Large intestine (tissue), 3 donors: ENCODE data around the gene CLEC20A. TPM values are rescaled to one million over a fixed set of nuclear protein-coding genes. Genes with fewer than 3 reads are reported as not detected.
A peak's percentile ranks its signal among the peaks of the same experiment; 100 is the strongest.

ENCODE experiments used
- DNase-seq, 2 donors: peaks; one replicate each; pipeline versions ENCODE4 v3.0.0 to v3.0.0-alpha.2; 2013
- H3K27ac ChIP-seq: one replicate; pipeline ENCODE4 v1.5.1; 2013; ENCODE audit warnings: low read length
- H3K27me3 ChIP-seq: 2 replicates; pipeline ENCODE4 v1.6.1; 2013; ENCODE audit warnings: low read length; ENCODE audit not compliant: control insufficient read depth, insufficient read depth
- H3K36me3 ChIP-seq: 2 replicates; pipeline ENCODE4 v1.6.1; 2013; ENCODE audit warnings: low read length; ENCODE audit not compliant: control insufficient read depth, insufficient read depth
- H3K4me1 ChIP-seq: one replicate; pipeline ENCODE4 v1.6.1; 2013; ENCODE audit warnings: low read length; ENCODE audit not compliant: control insufficient read depth, insufficient read depth
- H3K4me3 ChIP-seq: one replicate; pipeline ENCODE4 v1.5.1; 2013; ENCODE audit warnings: low read length
- H3K9me3 ChIP-seq: one replicate; pipeline ENCODE4 v1.6.1; 2013; ENCODE audit warnings: mild to moderate bottlenecking, low read depth, low read length, moderate library complexity; ENCODE audit not compliant: control insufficient read depth
- WGBS: methylation state at CpG from one replicate; pipeline ENCODE4 v1.1.5; 2013; ENCODE audit warnings: low lambda C conversion rate; ENCODE audit not compliant: insufficient coverage; 5-methylcytosine and 5-hydroxymethylcytosine counted together
- polyA plus RNA-seq: library from polyadenylated mRNA; unstranded; fragments of 120-200 nt; gene quantifications from one replicate; pipeline ENCODE4 v1.2.1, GENCODE V29; 2013

Gene CLEC20A
- polyA plus RNA-seq, 1 donor, result 0.09 TPM

- Histone ChIP-seq H3K27ac (peak overlapping the region; percentile 87), H3K4me1 (peaks cover 37% of the 10 kb centered on the region), H3K4me3 (no peak overlapping the region), H3K36me3 (no peaks in the 10 kb centered on the region), H3K9me3 (no peaks in the 10 kb centered on the region), H3K27me3 (no peaks in the 10 kb centered on the region)
- DNase-seq, result peak in 1 of 2 donors; percentile 51
- no CpG with 5 or more reads among the region's 9 CpGs for WGBS
These were observed 41.6 kb upstream of the CLEC20A start for GRCh38 chr1:178538192-178538916.

DNA sequence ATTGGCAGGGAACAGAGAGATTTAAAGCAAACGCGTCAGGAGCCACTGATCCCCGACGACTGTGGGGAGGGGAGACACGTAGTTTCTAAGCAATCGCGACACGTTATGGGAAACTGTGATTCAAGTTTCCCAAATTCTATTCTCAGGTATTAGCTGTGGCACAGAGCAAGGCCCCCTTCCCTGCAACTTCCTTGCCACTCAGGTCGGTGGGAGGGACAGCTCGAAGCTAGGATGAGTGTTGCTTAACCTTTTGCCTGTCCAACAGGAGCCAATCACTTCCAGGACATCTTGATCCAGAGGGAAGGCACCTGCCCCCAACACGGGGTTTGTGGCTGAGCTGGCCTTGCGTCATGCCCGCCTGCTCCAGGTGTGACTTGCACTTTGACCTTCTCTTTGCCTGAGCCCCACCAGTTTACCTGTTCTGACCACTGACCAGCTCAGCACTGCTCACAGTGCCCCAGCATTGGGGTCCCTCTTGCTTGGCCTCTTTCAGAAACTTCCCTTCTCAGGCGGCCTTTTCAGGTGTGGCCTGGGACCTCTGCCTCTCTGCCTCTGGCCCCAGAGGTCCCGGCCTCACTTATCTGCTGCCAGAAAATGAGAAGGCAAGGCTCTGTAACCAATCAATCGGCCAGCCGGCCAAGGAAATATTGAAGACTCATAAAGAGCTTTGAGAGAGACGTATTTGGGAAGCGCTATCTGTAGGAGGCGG is 40.8 kb upstream of the CLEC20A start:
- 63% methylated on average over 4 of the region's 20 CpGs for WGBS
- H3K9me3 ChIP-seq, result no peaks in the 10 kb centered on the region
- peak; percentile 77 to 82 for DNase-seq

DNA sequence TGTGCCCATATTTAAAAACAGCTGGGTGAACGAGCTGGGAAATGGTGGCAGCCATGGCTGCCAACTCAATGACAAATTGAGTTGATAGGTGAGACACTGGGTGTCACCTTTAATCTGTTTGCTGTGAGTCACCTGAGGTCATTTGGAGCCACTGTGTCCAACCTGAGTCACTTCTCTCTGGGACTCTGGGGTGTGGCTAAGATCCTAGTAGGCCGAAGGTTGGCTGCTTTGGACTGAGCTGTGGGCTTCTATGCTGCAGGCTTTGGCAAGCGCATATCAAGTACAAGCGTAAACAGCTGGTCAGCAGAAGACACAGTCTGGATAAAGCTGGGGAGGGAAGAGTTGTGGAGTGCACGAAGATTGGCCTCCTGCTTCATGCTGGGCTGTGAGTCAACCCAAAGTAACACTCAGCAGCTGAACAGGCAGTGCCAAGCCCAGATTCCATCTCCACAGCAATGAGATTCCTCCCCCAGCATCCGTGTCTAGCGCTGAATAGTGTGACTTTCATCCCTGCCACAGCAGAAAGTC is 40.1 kb upstream of the CLEC20A start:
- Histone ChIP-seq H3K36me3 (no peaks in the 10 kb centered on the region), H3K4me1 (peaks cover 40% of the 10 kb centered on the region), H3K27me3 (no peaks in the 10 kb centered on the region), H3K27ac (peak overlapping the region; percentile 87), H3K4me3 (no peak overlapping the region), H3K9me3 (no peaks in the 10 kb centered on the region)
- WGBS, result no CpG with 5 or more reads among the region's 7 CpGs
- peak; percentile 82 to 91 for DNase-seq

More for the DNA sequence above, 40.8 kb upstream of the CLEC20A start:
- H3K27ac ChIP-seq, result peak overlapping the region; percentile 87
- H3K36me3 ChIP-seq, result no peaks in the 10 kb centered on the region
- peaks cover 35% of the 10 kb centered on the region for H3K4me1 ChIP-seq
- H3K27me3 ChIP-seq, result no peaks in the 10 kb centered on the region
- H3K4me3 ChIP-seq, result no peak overlapping the region

- WGBS, result no CpG with 5 or more reads among the region's 5 CpGs
- Histone ChIP-seq H3K4me3 (no peak overlapping the region), H3K36me3 (no peaks in the 10 kb centered on the region), H3K27me3 (no peaks in the 10 kb centered on the region), H3K9me3 (no peaks in the 10 kb centered on the region), H3K4me1 (peaks cover 41% of the 10 kb centered on the region), H3K27ac (peak overlapping the region; percentile 87)
- DNase-seq, result no peak
These were observed 39.6 kb upstream of the CLEC20A start for GRCh38 chr1:178536329-178536728.

DNA sequence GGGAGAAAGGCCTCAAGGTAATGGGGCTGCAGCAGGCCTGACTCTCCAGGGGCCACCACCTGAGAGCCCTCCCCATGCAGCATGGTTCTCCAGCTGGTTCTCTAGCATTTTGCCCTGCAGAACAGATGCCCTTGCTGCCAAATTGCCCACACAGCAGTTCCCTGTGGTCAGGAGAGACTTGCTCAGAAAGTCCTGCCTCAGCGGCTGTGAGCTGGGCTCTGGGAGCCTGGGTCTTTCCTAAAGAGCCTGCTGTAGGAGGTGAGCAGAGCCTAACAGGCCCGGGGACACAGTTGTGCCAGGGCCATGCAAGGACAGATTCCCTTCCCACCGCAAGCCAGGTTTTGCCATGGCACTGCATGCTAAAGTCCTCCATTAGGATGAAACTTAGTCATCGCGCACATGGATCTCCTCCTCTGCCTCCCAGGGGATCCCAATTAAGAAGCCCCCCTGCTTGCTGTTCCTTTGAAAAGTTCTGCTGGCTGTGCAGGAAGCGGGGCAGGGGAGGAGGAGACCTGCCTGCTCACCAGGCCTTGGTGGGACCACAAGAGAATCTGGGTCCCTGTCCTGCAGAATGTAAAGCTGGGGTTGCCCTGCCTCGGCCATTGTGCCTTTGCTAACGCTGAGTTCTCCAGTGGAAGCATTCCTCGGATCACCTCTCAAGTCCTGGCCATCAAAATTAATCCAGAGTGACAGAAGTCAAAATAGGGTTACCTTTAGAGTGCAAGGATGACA is 37.5 kb upstream of the CLEC20A start:
- WGBS, result no CpG with 5 or more reads among the region's 9 CpGs
- Histone ChIP-seq H3K9me3 (no peaks in the 10 kb centered on the region), H3K4me1 (peaks cover 50% of the 10 kb centered on the region), H3K4me3 (no peak overlapping the region), H3K27me3 (no peaks in the 10 kb centered on the region), H3K27ac (no peak overlapping the region), H3K36me3 (no peaks in the 10 kb centered on the region)
- no peak for DNase-seq

- no peak for DNase-seq
- H3K27me3 ChIP-seq, result no peaks in the 10 kb centered on the region
- no peaks in the 10 kb centered on the region for H3K36me3 ChIP-seq
- H3K27ac ChIP-seq, result no peak overlapping the region
- 100% methylated on average over 1 of the region's 9 CpGs for WGBS
- H3K9me3 ChIP-seq, result no peaks in the 10 kb centered on the region
- peaks cover 49% of the 10 kb centered on the region for H3K4me1 ChIP-seq
- H3K4me3 ChIP-seq, result no peak overlapping the region
These were observed 36.6 kb upstream of the CLEC20A start for GRCh38 chr1:178533121-178533946.

DNA sequence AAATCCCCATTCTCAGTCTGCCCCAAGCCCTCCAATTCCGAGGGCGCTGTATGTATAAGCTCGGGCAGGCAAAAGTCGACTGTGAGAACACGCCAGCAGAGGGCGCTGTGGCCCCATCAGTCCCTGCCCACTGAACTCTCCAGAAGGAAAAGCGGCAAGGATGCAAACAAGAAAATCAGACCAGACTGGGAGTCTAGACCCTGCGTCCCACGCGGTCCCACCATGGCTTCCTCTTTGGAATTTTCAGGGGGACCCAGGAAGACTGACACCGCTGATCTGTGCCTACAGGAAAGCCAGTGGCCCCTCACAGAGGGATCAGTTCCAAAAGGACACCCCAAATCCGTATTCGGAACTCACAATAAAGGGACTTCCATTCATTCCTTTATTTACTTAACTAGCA is 35.6 kb upstream of the CLEC20A start:
- no CpG with 5 or more reads among the region's 13 CpGs for WGBS
- no peaks in the 10 kb centered on the region for H3K36me3 ChIP-seq

DNA sequence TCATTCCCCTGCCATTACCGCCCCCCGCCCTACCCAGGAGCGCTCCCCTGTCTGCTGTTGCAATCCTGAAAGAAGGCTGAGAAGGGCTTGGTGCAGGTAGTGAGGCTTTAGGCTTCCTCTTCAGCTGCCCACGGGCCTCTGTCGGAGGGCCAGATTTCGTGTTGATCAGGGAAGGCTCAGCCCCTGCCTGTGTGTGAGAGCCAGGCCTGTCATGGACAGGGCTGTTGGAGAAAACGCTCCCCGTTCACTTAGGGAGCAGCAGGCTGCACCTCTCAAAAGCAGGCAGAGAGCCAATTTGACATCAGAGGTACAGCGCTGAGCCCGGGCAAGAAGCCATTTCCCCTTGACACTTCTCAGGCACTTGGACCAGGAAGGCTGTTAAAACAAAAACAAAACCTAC is 35.1 kb upstream of the CLEC20A start:
- H3K36me3 ChIP-seq, result no peaks in the 10 kb centered on the region
- WGBS, result no CpG with 5 or more reads among the region's 10 CpGs
- H3K4me3 ChIP-seq, result no peak overlapping the region
- no peak overlapping the region for H3K27ac ChIP-seq
- DNase-seq, result no peak
- no peaks in the 10 kb centered on the region for H3K27me3 ChIP-seq
- no peaks in the 10 kb centered on the region for H3K9me3 ChIP-seq
- H3K4me1 ChIP-seq, result peaks cover 35% of the 10 kb centered on the region

More for the DNA sequence above, 35.6 kb upstream of the CLEC20A start:
- no peak overlapping the region for H3K4me3 ChIP-seq
- peaks cover 40% of the 10 kb centered on the region for H3K4me1 ChIP-seq
- H3K27me3 ChIP-seq, result no peaks in the 10 kb centered on the region
- DNase-seq, result peak; percentile 72 to 81
- no peaks in the 10 kb centered on the region for H3K9me3 ChIP-seq
- no peak overlapping the region for H3K27ac ChIP-seq

DNA sequence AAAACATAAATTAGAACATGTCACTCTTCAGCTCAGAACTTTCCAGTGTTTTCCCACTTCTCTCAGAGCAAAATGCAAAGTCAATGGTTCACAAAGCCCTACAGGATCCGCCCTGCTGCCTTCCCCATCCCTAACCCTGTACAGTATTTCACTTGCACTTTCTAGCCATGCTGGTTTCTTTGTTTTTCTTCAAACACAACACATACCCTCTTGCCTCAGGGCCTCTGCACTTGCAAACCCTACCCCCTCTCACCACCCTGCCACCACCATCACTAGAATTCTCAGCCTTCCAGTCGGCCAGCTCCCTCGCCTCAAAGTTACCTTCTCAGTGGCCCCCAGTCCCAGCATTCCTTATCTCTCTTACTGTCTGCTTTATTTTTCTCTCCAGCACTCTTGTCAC is 33.7 kb upstream of the CLEC20A start:
- Histone ChIP-seq H3K27ac (no peak overlapping the region), H3K9me3 (no peaks in the 10 kb centered on the region), H3K4me3 (no peak overlapping the region), H3K4me1 (peaks cover 27% of the 10 kb centered on the region), H3K27me3 (no peaks in the 10 kb centered on the region), H3K36me3 (no peaks in the 10 kb centered on the region)
- no CpG with 5 or more reads among the region's 3 CpGs for WGBS
- DNase-seq, result no peak
